NB4 (cell line): ENCODE results near the gene GPR176.

ENCODE experiments used
- MAX ChIP-seq: IDR thresholded peaks from 2 replicates; pipeline ENCODE4 v1.6.1; 2011; ENCODE audit warnings: low read depth, low read length
- MYC ChIP-seq: IDR thresholded peaks from 2 replicates; pipeline ENCODE4 v1.6.1; 2011; ENCODE audit warnings: low read depth, low read length
- POLR2A ChIP-seq: IDR thresholded peaks from 2 replicates; pipeline ENCODE4 v1.6.1; 2011; ENCODE audit warnings: mild to moderate bottlenecking; ENCODE audit not compliant: insufficient read length; ENCODE audit errors: extremely low read depth
- TF ChIP-seq, protein P1 (sequence below): IDR thresholded peaks from one replicate; pipeline ENCODE4 v1.5.1; 2012; ENCODE audit warnings: low read depth, low read length

DNA sequence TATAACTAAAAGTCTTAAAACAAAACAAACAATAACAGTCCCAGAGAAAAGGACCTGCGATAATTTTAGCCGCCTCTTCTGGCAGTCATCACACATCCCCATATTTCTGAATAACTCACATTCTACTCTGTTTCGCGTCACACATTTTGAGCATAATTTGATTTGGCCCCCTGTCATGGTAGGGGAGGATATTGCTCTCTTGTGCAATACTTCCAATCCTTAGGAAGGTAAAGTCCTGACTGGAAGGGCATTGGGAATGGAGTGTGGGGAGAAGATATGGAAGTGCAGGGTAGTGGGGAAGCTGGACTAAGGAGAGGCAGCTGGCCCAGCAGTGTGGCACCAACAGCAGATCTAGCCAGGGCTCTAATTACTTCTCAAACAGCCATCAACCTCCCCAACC, 126.1 kb downstream of the GPR176 start:
- TF ChIP-seq, protein P1, sequence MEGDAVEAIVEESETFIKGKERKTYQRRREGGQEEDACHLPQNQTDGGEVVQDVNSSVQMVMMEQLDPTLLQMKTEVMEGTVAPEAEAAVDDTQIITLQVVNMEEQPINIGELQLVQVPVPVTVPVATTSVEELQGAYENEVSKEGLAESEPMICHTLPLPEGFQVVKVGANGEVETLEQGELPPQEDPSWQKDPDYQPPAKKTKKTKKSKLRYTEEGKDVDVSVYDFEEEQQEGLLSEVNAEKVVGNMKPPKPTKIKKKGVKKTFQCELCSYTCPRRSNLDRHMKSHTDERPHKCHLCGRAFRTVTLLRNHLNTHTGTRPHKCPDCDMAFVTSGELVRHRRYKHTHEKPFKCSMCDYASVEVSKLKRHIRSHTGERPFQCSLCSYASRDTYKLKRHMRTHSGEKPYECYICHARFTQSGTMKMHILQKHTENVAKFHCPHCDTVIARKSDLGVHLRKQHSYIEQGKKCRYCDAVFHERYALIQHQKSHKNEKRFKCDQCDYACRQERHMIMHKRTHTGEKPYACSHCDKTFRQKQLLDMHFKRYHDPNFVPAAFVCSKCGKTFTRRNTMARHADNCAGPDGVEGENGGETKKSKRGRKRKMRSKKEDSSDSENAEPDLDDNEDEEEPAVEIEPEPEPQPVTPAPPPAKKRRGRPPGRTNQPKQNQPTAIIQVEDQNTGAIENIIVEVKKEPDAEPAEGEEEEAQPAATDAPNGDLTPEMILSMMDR = no peak
- no peak for TF ChIP-seq POLR2A
- TF ChIP-seq MYC = no peak
- no peak for TF ChIP-seq MAX
